HG03064 (cell line): Measurements from ENCODE around the gene ZNF800.

Experiments used
- ATAC-seq: cut with Tn5 transposase; IDR thresholded peaks from one replicate; pipeline ENCODE4 v1.9.1; 2021; ENCODE audit warnings: low read depth; ENCODE audit not compliant: unreplicated experiment

Gene ZNF800

GRCh38 chr7:127390817-127391590, 1.5 kb downstream of the ZNF800 start:
- no peak for ATAC-seq

GRCh38 chr7:127390186-127390816, 2.2 kb downstream of the ZNF800 start:
- no peak for ATAC-seq

- no peak for ATAC-seq
Measured at GRCh38 chr7:127389321-127389720, 3.2 kb downstream of the ZNF800 start.

- no peak for ATAC-seq
Measured at GRCh38 chr7:127387974-127388373, 4.5 kb downstream of the ZNF800 start.

- ATAC-seq: no peak
Measured at GRCh38 chr7:127383123-127383835, 9.2 kb downstream of the ZNF800 start.

- no peak for ATAC-seq
Measured at GRCh38 chr7:127382301-127383085, 10.0 kb downstream of the ZNF800 start.

- no peak for ATAC-seq
Measured at GRCh38 chr7:127380479-127380878, 12.0 kb downstream of the ZNF800 start.

- ATAC-seq: no peak
Measured at GRCh38 chr7:127379642-127380041, 12.9 kb downstream of the ZNF800 start.

GRCh38 chr7:127378537-127378936, 14.0 kb downstream of the ZNF800 start:
- no peak for ATAC-seq

GRCh38 chr7:127377425-127377824, 15.1 kb downstream of the ZNF800 start:
- no peak for ATAC-seq

GRCh38 chr7:127375631-127376030, 16.9 kb downstream of the ZNF800 start:
- no peak for ATAC-seq

GRCh38 chr7:127367679-127368078, 24.8 kb downstream of the ZNF800 start:
- ATAC-seq: no peak

GRCh38 chr7:127366680-127367079, 25.8 kb downstream of the ZNF800 start:
- no peak for ATAC-seq

- no peak for ATAC-seq
Measured at GRCh38 chr7:127365957-127366315, 26.6 kb downstream of the ZNF800 start.

- ATAC-seq: no peak
Measured at GRCh38 chr7:127365164-127365956, 27.1 kb downstream of the ZNF800 start.

- no peak for ATAC-seq
Measured at GRCh38 chr7:127362364-127363027, 30.0 kb downstream of the ZNF800 start.

GRCh38 chr7:127361736-127362135, 30.8 kb downstream of the ZNF800 start:
- no peak for ATAC-seq

- ATAC-seq: no peak
Measured at GRCh38 chr7:127359011-127359410, 33.5 kb downstream of the ZNF800 start.

GRCh38 chr7:127353897-127354296, 38.6 kb downstream of the ZNF800 start:
- no peak for ATAC-seq

- ATAC-seq: no peak
Measured at GRCh38 chr7:127350586-127350985, 41.9 kb downstream of the ZNF800 start.
